AG10803 (cell line): ENCODE results near the gene ASB14.

ENCODE experiments used
- DNase-seq: peaks from one replicate; pipeline ENCODE4 v3.0.0; 2010; ENCODE audit warnings: low read depth
- H3K4me3 ChIP-seq: 2 replicates; pipeline ENCODE4 v1.5.1; 2011; ENCODE audit warnings: mild to moderate bottlenecking, low read length, control low read depth
- CTCF ChIP-seq: conservative IDR thresholded peaks from 2 replicates; pipeline ENCODE4 v1.5.1; 2011; ENCODE audit warnings: mild to moderate bottlenecking, low read length, control low read depth, inconsistent platforms

Gene ASB14

GRCh38 chr3:57227930-57228751 lies 64.3 kb downstream of the ASB14 start:
- H3K4me3 ChIP-seq = peak overlapping the region; percentile 81
- peak; percentile 36 for DNase-seq
- TF ChIP-seq CTCF = no peak

- peak within 1 kb of the TSS; percentile 81 for H3K4me3 ChIP-seq
- DNase-seq = peak; percentile 84
- no peak for TF ChIP-seq CTCF
These were observed 65.1 kb downstream of the ASB14 start, which contains the start of gene APPL1 for GRCh38 chr3:57227204-57227929. Gene APPL1 (plus strand): TSS chr3:57227729. CDS start chr3:57227884, 155 bp downstream.

GRCh38 chr3:57226176-57226575 lies 66.3 kb downstream of the ASB14 start:
- DNase-seq = no peak
- no peak for TF ChIP-seq CTCF
- H3K4me3 ChIP-seq = no peak overlapping the region

- TF ChIP-seq CTCF = no peak
- H3K4me3 ChIP-seq = no peak overlapping the region
- no peak for DNase-seq
These were observed 67.6 kb downstream of the ASB14 start for GRCh38 chr3:57224856-57225255.

- DNase-seq = peak; percentile 49
- H3K4me3 ChIP-seq = no peak overlapping the region
- TF ChIP-seq CTCF = peak; percentile 53
These were observed 70.6 kb downstream of the ASB14 start for GRCh38 chr3:57221883-57222282.
